DOHH2 (cell line): ENCODE measurements around the gene PCDHGB5.

Source experiments
- H3F3A ChIP-seq: fragments of 200-600 bp; sonication (generic), shearing (Covaris generic); 2 replicates; pipeline ENCODE4 v1.6.0; 2016; ENCODE audit warnings: antibody characterized with exemption, mild to moderate bottlenecking; ENCODE audit not compliant: control insufficient read depth, insufficient read depth
- H3K27ac ChIP-seq: fragments of 200-600 bp; sonication (generic); 2 replicates; pipeline ENCODE4 v1.5.1; 2014; ENCODE audit warnings: low read depth, mild to moderate bottlenecking, low read length, moderate library complexity
- H3K27me3 ChIP-seq: fragments of 200-600 bp; sonication (generic); 2 replicates; pipeline ENCODE4 v1.6.1; 2014; ENCODE audit warnings: mild to moderate bottlenecking, low read length, mixed read lengths; ENCODE audit not compliant: control insufficient read depth
- H3K36me3 ChIP-seq: fragments of 200-600 bp; sonication (generic); 2 replicates; pipeline ENCODE4 v1.6.1; 2014; ENCODE audit warnings: mild to moderate bottlenecking, low read length, moderate library complexity, mixed read lengths; ENCODE audit not compliant: control insufficient read depth
- H3K4me1 ChIP-seq: fragments of 200-600 bp; sonication (generic); 2 replicates; pipeline ENCODE4 v1.6.1; 2014; ENCODE audit warnings: mild to moderate bottlenecking, low read length, mixed read lengths; ENCODE audit not compliant: control insufficient read depth
- H3K4me2 ChIP-seq: fragments of 200-600 bp; sonication (generic); 2 replicates; pipeline ENCODE4 v1.6.0; 2014; ENCODE audit warnings: mild to moderate bottlenecking, low read length, moderate library complexity
- H3K4me3 ChIP-seq: fragments of 200-600 bp; sonication (generic); 2 replicates; pipeline ENCODE4 v1.5.1; 2014; ENCODE audit warnings: mild to moderate bottlenecking, low read length, mixed read lengths
- H3K79me2 ChIP-seq: fragments of 200-600 bp; sonication (generic); 2 replicates; pipeline ENCODE4 v1.6.1; 2014; ENCODE audit warnings: mild to moderate bottlenecking, low read length, mixed read lengths; ENCODE audit not compliant: control insufficient read depth
- H3K9me2 ChIP-seq: fragments of 200-600 bp; sonication (generic); replicated peaks from 2 replicates; pipeline ENCODE4 v1.6.1; 2014; ENCODE audit warnings: mild to moderate bottlenecking, low read length, mixed read lengths; ENCODE audit not compliant: control insufficient read depth
- H3K9me3 ChIP-seq: fragments of 200-600 bp; sonication (generic); 2 replicates; pipeline ENCODE4 v1.6.1; 2014; ENCODE audit warnings: antibody characterized with exemption, low read length, mixed read lengths; ENCODE audit not compliant: control insufficient read depth, insufficient read depth
- H4K20me1 ChIP-seq: fragments of 200-600 bp; sonication (generic); 2 replicates; pipeline ENCODE4 v1.6.0; 2014; ENCODE audit warnings: low read depth, mild to moderate bottlenecking, antibody characterized with exemption, low read length, moderate library complexity; ENCODE audit not compliant: control insufficient read depth, insufficient read depth
- CTCF ChIP-seq: fragments of 200-600 bp; sonication (generic); IDR thresholded peaks from one replicate; pipeline ENCODE4 v1.5.1; 2014; ENCODE audit warnings: antibody characterized with exemption, mild to moderate bottlenecking, low read depth, low read length; ENCODE audit not compliant: poor library complexity, severe bottlenecking
- EZH2phosphoT487 ChIP-seq: fragments of 200-600 bp; sonication (generic); IDR thresholded peaks from 2 replicates; pipeline ENCODE4 v1.6.1; 2017; ENCODE audit warnings: borderline replicate concordance, mild to moderate bottlenecking, antibody characterized with exemption, low read length, moderate library complexity, mixed read lengths

PCDHGB5 gene

GRCh38 chr5:141362719-141363118 lies 35.0 kb upstream of the PCDHGB5 start:
- Histone ChIP-seq H3K4me3 (peak overlapping the region; percentile 61), H3K9me2 (no peaks in the 10 kb centered on the region), H3K79me2 (peaks cover 45% of the 10 kb centered on the region), H3K27ac (peak overlapping the region; percentile 61), H3K4me1 (peaks cover 25% of the 10 kb centered on the region), H3K9me3 (peaks cover 48% of the 10 kb centered on the region), H4K20me1 (no peaks in the 10 kb centered on the region), H3F3A (peaks cover 7% of the 10 kb centered on the region; the same call in 1 of the 2 replicates), H3K4me2 (peak overlapping the region; percentile 58), H3K36me3 (peaks cover 54% of the 10 kb centered on the region), H3K27me3 (no peaks in the 10 kb centered on the region)
- TF ChIP-seq CTCF: no peak
- no peak for TF ChIP-seq EZH2phosphoT487

- Histone ChIP-seq H3K36me3 (peaks cover 54% of the 10 kb centered on the region), H3F3A (peaks cover 8% of the 10 kb centered on the region; the same call in 1 of the 2 replicates), H3K27me3 (no peaks in the 10 kb centered on the region), H3K9me2 (no peaks in the 10 kb centered on the region), H3K9me3 (peaks cover 48% of the 10 kb centered on the region), H4K20me1 (no peaks in the 10 kb centered on the region), H3K79me2 (peaks cover 45% of the 10 kb centered on the region), H3K4me3 (peak within 1 kb of the TSS; percentile 61), H3K4me2 (peak within 1 kb of the TSS; percentile 58), H3K4me1 (peaks cover 28% of the 10 kb centered on the region), H3K27ac (peak within 1 kb of the TSS; percentile 61)
- TF ChIP-seq CTCF: no peak
- no peak for TF ChIP-seq EZH2phosphoT487
These were observed 33.6 kb upstream of the PCDHGB5 start, which contains the start of gene PCDHGA5 for GRCh38 chr5:141363952-141364660. Gene PCDHGA5, plus strand, starts transcription at chr5:141364162. Its CDS starts 169 bp downstream, at chr5:141364331.

- H3K4me3 ChIP-seq: no peak overlapping the region
- no peaks in the 10 kb centered on the region for H4K20me1 ChIP-seq
- H3K9me3 ChIP-seq: peaks cover 50% of the 10 kb centered on the region
- peaks cover 33% of the 10 kb centered on the region for H3K4me1 ChIP-seq
- H3K4me2 ChIP-seq: no peak overlapping the region
- peaks cover 44% of the 10 kb centered on the region for H3K79me2 ChIP-seq
- no peak overlapping the region for H3K27ac ChIP-seq
- no peaks in the 10 kb centered on the region for H3K27me3 ChIP-seq
- peaks cover 58% of the 10 kb centered on the region for H3K36me3 ChIP-seq
- no peaks in the 10 kb centered on the region for H3K9me2 ChIP-seq
- peaks cover 8% of the 10 kb centered on the region; the same call in 1 of the 2 replicates for H3F3A ChIP-seq
- TF ChIP-seq CTCF: no peak
- TF ChIP-seq EZH2phosphoT487: no peak
These were observed 31.5 kb upstream of the PCDHGB5 start for GRCh38 chr5:141366016-141366896.
